Osteocyte (in vitro differentiated cells): ENCODE measurements around the gene EPAS1. TPM values are rescaled to one million over a fixed set of nuclear protein-coding genes. Genes with fewer than 3 reads are reported as not detected.

Experiments used
- DNase-seq: peaks from one replicate; pipeline ENCODE4 v3.0.0; 2021; ENCODE audit warnings: mixed read lengths; ENCODE audit not compliant: unreplicated experiment; ENCODE audit errors: extremely low spot score
- H3K27ac Mint-ChIP-seq: one replicate; pipeline ENCODE4 v1.8.0; 2021; ENCODE audit warnings: mild to moderate bottlenecking, mixed read lengths; ENCODE audit not compliant: unreplicated experiment
- H3K27me3 Mint-ChIP-seq: one replicate; pipeline ENCODE4 v1.8.0; 2021; ENCODE audit warnings: mixed read lengths; ENCODE audit not compliant: unreplicated experiment
- H3K36me3 Mint-ChIP-seq: one replicate; pipeline ENCODE4 v1.8.0; 2021; ENCODE audit warnings: mixed read lengths; ENCODE audit not compliant: unreplicated experiment
- H3K4me1 Mint-ChIP-seq: one replicate; pipeline ENCODE4 v1.8.0; 2021; ENCODE audit warnings: mixed read lengths; ENCODE audit not compliant: unreplicated experiment
- H3K4me3 Mint-ChIP-seq: one replicate; pipeline ENCODE4 v1.8.0; 2021; ENCODE audit warnings: mild to moderate bottlenecking, moderate library complexity, mixed read lengths; ENCODE audit not compliant: unreplicated experiment
- H3K9me3 Mint-ChIP-seq: one replicate; pipeline ENCODE4 v1.8.0; 2021; ENCODE audit warnings: mixed read lengths; ENCODE audit not compliant: unreplicated experiment
- total RNA-seq: library from RNA; stranded (reverse); gene quantifications from 2 replicates; pipeline ENCODE4 v1.2.1, GENCODE V29; 2021
- TF ChIP-seq, protein P1 (sequence below): fragments of 200-600 bp; sonication (generic); IDR thresholded peaks from 2 replicates; pipeline ENCODE4 v1.5.0; 2021; ENCODE audit warnings: antibody characterized with exemption, mild to moderate bottlenecking, moderate library complexity

Gene EPAS1
- total RNA-seq, 1 donor from 2014 or later, result 14.1 TPM

DNA sequence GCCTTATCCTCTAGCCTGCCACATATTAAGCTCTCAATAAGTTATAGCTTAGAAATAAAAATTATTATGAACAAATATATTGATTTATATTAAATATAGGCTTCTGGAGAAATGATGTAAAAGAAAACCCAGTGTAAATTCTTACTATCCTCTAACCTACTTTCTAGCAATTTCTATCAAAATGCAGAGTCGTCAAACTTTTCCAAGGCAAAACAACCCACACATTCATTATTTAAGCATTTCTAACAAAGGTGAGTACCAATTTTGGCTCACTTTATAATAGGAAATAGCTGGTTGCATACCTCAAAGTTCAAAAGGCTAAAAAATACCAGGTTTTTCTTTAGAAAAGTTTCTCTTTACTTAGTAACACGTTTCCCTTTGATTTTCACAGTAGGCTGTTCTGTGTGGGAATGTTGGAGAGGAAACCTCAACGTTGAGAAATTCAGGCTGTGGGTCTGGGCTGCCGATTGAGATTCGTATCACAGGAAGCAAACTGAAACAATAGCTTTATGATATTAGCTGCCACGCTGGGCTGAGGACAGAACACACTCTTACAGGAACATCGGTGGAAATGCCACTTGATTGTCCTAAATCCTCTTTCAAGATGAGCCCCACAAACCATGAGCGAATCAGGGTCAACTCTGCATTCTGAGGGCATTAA lies 53.0 kb downstream of the EPAS1 start:
- no peaks in the 10 kb centered on the region for H3K9me3 Mint-ChIP-seq
- peaks cover 6% of the 10 kb centered on the region for H3K36me3 Mint-ChIP-seq
- no peak for DNase-seq
- no peaks in the 10 kb centered on the region for H3K4me1 Mint-ChIP-seq
- H3K4me3 Mint-ChIP-seq, result no peak overlapping the region
- TF ChIP-seq, protein P1, sequence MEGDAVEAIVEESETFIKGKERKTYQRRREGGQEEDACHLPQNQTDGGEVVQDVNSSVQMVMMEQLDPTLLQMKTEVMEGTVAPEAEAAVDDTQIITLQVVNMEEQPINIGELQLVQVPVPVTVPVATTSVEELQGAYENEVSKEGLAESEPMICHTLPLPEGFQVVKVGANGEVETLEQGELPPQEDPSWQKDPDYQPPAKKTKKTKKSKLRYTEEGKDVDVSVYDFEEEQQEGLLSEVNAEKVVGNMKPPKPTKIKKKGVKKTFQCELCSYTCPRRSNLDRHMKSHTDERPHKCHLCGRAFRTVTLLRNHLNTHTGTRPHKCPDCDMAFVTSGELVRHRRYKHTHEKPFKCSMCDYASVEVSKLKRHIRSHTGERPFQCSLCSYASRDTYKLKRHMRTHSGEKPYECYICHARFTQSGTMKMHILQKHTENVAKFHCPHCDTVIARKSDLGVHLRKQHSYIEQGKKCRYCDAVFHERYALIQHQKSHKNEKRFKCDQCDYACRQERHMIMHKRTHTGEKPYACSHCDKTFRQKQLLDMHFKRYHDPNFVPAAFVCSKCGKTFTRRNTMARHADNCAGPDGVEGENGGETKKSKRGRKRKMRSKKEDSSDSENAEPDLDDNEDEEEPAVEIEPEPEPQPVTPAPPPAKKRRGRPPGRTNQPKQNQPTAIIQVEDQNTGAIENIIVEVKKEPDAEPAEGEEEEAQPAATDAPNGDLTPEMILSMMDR, result no peak
- H3K27ac Mint-ChIP-seq, result no peak overlapping the region
- H3K27me3 Mint-ChIP-seq, result no peaks in the 10 kb centered on the region

DNA sequence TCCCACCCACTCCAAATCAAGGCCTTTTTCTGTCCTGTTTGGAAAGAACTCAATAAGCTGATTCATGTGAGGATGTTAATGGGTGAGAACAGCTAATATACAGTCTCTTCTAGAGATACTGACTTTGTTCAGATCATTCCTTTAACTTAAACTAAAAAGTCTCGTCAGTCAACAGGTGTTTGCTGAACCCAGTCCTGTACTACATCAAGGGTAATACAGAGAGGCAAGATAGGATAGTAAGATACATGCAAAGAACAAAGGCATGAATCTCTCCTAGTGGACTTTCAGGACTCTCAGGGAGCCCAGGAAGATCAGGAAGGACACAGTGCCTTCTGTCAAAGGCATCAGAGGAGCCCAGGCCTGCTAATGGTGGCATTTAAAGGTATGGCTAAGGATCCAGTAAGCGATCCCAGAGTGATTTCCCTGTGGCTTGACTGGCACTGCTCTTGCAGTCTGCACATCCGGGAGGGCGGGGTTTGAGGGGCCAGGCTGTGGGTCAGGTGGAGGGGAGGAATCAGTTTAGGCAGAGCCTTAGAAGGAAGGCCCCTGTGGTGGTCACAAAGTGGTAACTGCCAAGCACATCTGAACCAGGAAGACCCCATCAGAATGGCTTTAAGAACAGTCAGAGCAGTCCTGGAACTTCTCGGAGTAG lies 54.0 kb downstream of the EPAS1 start:
- Mint-ChIP-seq H3K27me3 (no peaks in the 10 kb centered on the region), H3K4me3 (no peak overlapping the region), H3K9me3 (no peaks in the 10 kb centered on the region), H3K4me1 (no peaks in the 10 kb centered on the region), H3K36me3 (peaks cover 6% of the 10 kb centered on the region), H3K27ac (no peak overlapping the region)
- TF ChIP-seq, protein P1, result no peak
- DNase-seq, result no peak

DNA sequence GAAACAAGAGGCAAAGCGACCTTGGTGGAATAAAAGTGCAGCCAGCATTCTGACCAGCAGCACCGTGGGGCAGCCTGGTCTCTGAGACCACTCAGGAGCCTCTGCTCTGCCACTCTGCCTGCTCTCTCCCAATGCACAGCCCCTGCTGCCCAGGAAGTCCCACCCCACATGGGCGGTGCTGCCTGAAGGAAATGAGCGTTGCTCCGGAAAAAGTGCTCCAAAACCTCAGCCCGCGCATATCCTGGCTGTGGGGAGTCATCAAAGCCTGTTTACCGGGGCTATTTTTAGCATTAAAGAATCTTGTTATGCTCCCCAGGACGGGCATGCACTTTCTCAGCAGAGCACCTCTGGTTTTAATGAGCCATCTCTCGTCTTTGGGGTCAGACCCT lies 54.5 kb downstream of the EPAS1 start:
- H3K4me3 Mint-ChIP-seq, result no peak overlapping the region
- DNase-seq, result no peak
- H3K4me1 Mint-ChIP-seq, result no peaks in the 10 kb centered on the region
- no peaks in the 10 kb centered on the region for H3K9me3 Mint-ChIP-seq
- H3K27me3 Mint-ChIP-seq, result no peaks in the 10 kb centered on the region
- H3K36me3 Mint-ChIP-seq, result peaks cover 6% of the 10 kb centered on the region
- TF ChIP-seq, protein P1, result no peak
- H3K27ac Mint-ChIP-seq, result no peak overlapping the region

DNA sequence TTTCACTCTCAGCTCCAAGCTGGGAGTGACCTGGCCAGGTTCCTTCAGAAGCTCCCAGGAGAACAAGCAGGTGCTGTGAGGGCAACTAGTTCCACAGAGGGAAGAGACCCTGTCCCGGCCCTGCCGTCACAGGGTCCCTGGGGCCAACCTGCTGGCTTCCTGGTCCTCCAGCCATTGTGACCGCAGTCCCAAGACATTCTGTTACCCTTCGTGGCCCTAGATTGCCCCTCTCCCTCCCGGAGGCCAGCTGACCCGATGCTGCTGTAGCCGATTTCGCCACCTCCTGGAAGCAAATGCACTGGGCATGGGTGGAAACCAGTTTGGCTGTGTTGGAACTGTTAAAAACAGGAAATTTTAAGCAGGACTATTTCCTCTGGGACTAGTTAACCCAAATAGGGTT lies 55.4 kb downstream of the EPAS1 start:
- H3K4me3 Mint-ChIP-seq, result no peak overlapping the region
- peaks cover 6% of the 10 kb centered on the region for H3K36me3 Mint-ChIP-seq
- TF ChIP-seq, protein P1, result no peak

DNA sequence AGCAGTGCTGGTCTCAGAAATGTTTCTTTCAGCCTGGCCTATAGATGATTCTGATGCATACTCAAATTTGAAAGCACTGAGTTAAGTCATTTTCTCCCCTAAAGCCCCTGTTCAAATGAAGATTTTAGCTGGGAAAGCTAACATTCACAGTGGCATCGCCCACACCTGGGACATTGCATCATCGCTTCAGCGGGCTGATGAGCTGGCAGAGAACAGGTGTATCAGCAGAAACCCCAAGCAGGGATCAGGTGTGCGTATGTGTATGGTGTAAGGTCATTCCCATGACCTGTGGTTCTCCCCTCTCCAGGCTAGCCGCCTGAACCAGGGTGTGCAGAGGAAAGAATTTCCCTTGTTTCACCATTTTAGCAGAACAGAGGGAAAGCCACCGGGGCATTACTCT lies 56.3 kb downstream of the EPAS1 start:
- TF ChIP-seq, protein P1, result no peak
- no peak overlapping the region for H3K27ac Mint-ChIP-seq

More for the DNA sequence above, 55.4 kb downstream of the EPAS1 start:
- no peaks in the 10 kb centered on the region for H3K27me3 Mint-ChIP-seq
- no peaks in the 10 kb centered on the region for H3K9me3 Mint-ChIP-seq
- DNase-seq, result no peak
- no peaks in the 10 kb centered on the region for H3K4me1 Mint-ChIP-seq
- H3K27ac Mint-ChIP-seq, result no peak overlapping the region

More for the DNA sequence above, 56.3 kb downstream of the EPAS1 start:
- no peaks in the 10 kb centered on the region for H3K9me3 Mint-ChIP-seq
- H3K4me3 Mint-ChIP-seq, result no peak overlapping the region
- DNase-seq, result no peak
- H3K36me3 Mint-ChIP-seq, result peaks cover 6% of the 10 kb centered on the region
- H3K4me1 Mint-ChIP-seq, result no peaks in the 10 kb centered on the region
- no peaks in the 10 kb centered on the region for H3K27me3 Mint-ChIP-seq
